Upper lobe of left lung (tissue), 4 donors: Measurements from ENCODE around the gene STK16.

Source experiments
- CTCF ChIP-seq, 6 experiments: fragments of 450-650 bp in 4 of 6; fragments of 200-600 bp in 2 of 6; sonication (generic) in 2 of 6; IDR thresholded peaks; one replicate each; pipeline ENCODE4 v1.5.1; 2016 to 2019; ENCODE audit warnings: antibody characterized with exemption in 6 of 6
- EP300 ChIP-seq, 4 donors: sonication (generic); formaldehyde crosslinking; IDR thresholded peaks; one replicate each; pipeline ENCODE4 v1.5.1; 2017; ENCODE audit warnings: antibody characterized with exemption in 4 of 4, control low read depth in 2 of 4
- POLR2A ChIP-seq, 4 donors: fragments of 450-650 bp; IDR thresholded peaks; one replicate each; pipeline ENCODE4 v1.5.1; 2016 to 2017; ENCODE audit warnings: antibody characterized with exemption in 4 of 4, mild to moderate bottlenecking in 2 of 4
- POLR2AphosphoS5 ChIP-seq, 2 donors: sonication (generic); formaldehyde crosslinking; IDR thresholded peaks; one replicate each; pipeline ENCODE4 v1.5.1; 2017; ENCODE audit warnings: antibody characterized with exemption in 2 of 2

DNA sequence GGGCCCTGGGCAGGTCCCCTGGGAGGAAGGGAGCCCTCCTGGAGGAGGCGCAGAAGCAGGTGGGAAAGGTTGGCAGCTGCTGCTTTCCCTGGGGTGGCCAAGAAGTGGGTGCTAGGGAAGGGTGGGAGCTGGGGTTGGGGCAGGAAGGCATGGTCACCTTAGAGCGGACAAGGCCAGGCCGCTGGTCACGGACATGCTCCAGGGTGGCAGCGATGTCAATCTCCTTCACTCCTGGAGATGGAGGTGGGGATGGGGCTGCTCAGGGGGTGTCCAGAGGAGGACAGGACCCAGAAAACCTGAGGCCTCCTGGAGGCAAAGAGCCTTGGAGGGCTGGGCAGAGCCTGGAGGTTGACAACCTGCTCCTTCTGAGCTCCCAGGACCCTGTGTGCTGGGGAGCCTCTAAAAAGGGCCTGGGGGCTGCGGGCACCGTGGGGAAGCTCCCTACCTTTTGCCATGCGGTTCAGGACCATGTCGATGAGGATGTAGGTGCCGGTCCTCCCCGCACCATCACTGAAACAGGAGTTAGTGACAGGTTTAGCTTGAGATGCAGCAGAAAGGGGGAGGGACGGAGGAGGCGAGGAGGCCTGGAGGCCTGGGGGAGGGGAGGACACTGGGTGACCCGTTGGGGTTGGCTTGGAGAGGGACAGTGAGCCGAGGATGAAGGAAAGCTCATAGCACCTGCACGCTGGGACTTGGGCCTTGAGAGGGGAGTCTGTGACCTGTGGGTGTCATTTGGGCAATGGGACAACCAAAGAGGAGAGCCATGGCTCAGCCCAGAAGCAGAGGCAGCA, 45.3 kb downstream of the STK16 start:
- no peak for TF ChIP-seq CTCF (IDR thresholded peaks at IDR 0.05)
- no peak for TF ChIP-seq POLR2A (IDR thresholded peaks at IDR 0.05)
- TF ChIP-seq EP300 (IDR thresholded peaks at IDR 0.05), result no peak
- no peak for TF ChIP-seq POLR2AphosphoS5 (IDR thresholded peaks at IDR 0.05)
